Measurements from ENCODE around the gene C4orf36. TPM values are rescaled to one million over a fixed set of nuclear protein-coding genes. Genes with fewer than 3 reads are reported as not detected.
"Not testable (repeated sequence)": the region's sequence is repeated elsewhere in the genome, so short reads cannot be mapped to it uniquely, and the experiment has no call there.

The C4orf36 gene
- total RNA-seq, 6 experiments from 2014 or later: 0.66 TPM; not detected in 5

DNA sequence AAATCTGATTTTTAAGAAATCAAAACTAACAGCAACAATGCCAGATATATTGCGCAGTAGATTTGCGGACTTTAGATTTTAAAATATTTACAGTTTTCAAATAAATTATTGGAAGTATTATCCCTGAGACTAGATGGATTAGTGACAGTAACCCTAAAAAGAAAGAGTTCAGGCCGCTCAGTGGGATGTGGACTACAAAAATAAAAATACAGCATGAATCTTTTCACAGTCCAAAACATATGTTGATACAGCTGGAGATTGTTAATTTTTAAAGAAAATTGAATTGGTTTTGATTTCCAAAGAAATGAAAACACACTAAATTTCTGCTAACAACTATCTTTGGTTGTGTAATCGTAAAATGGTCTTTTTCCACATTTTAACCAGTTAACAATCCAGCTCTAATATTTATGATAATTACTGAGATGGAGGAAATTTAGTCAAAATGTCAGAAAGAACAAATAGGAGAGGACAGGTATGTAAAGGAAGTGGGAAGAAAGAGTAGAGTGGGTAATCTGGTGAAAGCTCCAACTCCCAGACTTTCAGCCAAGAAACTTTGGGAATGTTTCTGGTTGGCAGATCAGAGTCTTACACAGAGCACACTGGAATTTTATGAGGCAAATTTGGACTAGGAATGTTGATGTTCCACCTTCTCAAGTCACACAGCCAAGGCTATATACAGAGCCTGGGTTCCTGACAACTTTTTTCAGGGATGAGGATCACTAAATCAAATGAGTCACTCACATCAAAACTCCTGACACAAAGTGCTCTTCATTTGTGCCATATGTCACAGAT is 15.1 kb downstream of the C4orf36 start:
- Histone ChIP-seq H3K4me3 (no peak overlapping the region), H3K36me3 (no peaks in the 10 kb centered on the region), H3K4me1 (no peaks in the 10 kb centered on the region), H3K27me3 (no peaks in the 10 kb centered on the region), H3K27ac (no peak overlapping the region), H3K9me3 (peaks cover 0 to 7% (median 0%) of the 10 kb centered on the region in 4 donors)
- ATAC-seq (no peak), DNase-seq (no peak)
- TF ChIP-seq, protein P1, sequence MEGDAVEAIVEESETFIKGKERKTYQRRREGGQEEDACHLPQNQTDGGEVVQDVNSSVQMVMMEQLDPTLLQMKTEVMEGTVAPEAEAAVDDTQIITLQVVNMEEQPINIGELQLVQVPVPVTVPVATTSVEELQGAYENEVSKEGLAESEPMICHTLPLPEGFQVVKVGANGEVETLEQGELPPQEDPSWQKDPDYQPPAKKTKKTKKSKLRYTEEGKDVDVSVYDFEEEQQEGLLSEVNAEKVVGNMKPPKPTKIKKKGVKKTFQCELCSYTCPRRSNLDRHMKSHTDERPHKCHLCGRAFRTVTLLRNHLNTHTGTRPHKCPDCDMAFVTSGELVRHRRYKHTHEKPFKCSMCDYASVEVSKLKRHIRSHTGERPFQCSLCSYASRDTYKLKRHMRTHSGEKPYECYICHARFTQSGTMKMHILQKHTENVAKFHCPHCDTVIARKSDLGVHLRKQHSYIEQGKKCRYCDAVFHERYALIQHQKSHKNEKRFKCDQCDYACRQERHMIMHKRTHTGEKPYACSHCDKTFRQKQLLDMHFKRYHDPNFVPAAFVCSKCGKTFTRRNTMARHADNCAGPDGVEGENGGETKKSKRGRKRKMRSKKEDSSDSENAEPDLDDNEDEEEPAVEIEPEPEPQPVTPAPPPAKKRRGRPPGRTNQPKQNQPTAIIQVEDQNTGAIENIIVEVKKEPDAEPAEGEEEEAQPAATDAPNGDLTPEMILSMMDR (IDR thresholded peaks at IDR 0.05): no peak
- TF ChIP-seq POLR2A (IDR thresholded peaks at IDR 0.05): no peak
- intact Hi-C loops (cut with DNase I): no loop called here
- WGBS (ENCODE audit: insufficient coverage, low coverage, low lambda C conversion rate, missing lambda C conversion rate): 67% methylated on average over 4 of the region's 4 CpGs

DNA sequence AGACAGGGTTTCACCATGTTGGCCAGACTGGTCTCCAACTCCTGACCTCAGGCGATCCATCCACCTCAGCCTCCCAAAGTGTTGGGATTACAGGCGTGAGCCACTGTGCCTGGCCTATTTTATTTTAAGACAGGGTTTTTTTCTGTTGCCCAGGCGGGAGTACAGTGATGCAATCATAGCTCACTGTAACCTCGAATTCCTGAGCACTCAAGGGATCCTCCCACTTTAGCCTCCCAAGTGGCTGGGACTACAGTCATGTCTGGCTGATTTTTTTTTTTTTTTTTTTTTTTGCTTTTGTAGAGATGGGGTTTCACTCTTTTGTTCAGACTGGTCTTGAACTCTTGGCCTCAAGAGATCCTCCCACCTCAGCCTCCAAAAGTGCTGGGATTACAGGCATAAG is 16.8 kb downstream of the C4orf36 start:
- H3K4me1 ChIP-seq; ATAC-seq; H3K4me3 ChIP-seq; H3K27ac ChIP-seq; DNase-seq; intact Hi-C loops (cut with DNase I); H3K27me3 ChIP-seq; H3K36me3 ChIP-seq; H3K9me3 ChIP-seq: not testable (repeated sequence)
- 88% methylated on average over 4 of the region's 4 CpGs for WGBS (ENCODE audit: insufficient coverage, low coverage, low lambda C conversion rate, missing lambda C conversion rate)

DNA sequence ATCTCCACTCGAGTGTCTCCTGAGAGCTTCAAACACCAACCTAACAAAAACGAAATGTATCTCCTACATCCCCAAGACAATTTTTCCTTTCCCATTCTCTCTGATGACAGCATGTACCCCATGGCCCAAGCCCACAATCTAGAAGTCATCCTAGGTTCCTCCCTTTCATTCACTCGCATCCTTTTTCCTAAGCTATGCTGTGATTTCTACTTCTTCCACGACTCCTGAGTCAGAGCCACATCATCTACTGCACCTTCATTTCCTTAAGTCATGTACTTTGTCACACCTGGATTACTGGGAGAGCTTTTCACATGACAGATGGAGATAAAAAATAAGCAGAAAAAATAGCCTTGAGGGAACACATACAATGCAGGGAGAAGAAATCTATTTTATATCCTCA is 20.1 kb downstream of the C4orf36 start:
- no peak for ATAC-seq
- TF ChIP-seq POLR2A (IDR thresholded peaks at IDR 0.05): no peak
- TF ChIP-seq, protein P1 (IDR thresholded peaks at IDR 0.05): no peak

DNA sequence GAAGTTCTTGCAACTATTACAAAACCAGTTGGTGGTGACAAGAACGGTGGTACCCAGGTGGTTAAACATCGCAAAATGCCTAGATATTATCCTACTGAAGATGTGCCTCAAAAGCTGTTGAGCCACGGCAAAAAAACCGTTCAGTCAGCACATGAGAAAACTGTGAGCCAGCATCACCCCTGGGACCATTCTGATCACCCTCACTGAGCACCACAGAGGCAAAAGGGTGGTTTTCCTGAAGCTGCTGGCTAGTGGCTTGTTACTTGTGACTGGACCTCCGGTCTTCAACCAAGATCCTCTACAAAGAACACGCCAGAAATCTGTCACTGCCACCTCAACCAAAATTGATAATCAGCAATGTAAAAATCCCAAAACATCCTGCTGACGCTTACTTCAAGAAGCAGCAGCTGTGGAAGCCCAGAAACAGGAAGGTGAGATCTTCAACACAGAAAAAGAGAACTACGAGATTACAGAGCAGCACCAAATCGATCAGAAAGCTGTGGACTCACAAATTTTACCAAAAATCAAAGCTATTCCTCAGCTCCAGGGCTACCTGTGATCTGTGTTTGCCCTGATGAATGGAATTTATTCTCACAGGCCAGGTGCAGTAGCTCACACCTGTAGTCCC is 21.7 kb downstream of the C4orf36 start:
- no peaks in the 10 kb centered on the region for H3K36me3 ChIP-seq

More for the DNA sequence above, 20.1 kb downstream of the C4orf36 start:
- Histone ChIP-seq H3K27ac (no peak overlapping the region), H3K36me3 (no peaks in the 10 kb centered on the region), H3K4me3 (no peak overlapping the region), H3K27me3 (no peaks in the 10 kb centered on the region), H3K9me3 (no peaks in the 10 kb centered on the region), H3K4me1 (no peaks in the 10 kb centered on the region)
- intact Hi-C loops (cut with DNase I): no loop called here
- 68% methylated on average over 4 of the region's 4 CpGs for WGBS (ENCODE audit: insufficient coverage, low coverage, low lambda C conversion rate, missing lambda C conversion rate)
- DNase-seq: no peak

More for the DNA sequence above, 21.7 kb downstream of the C4orf36 start:
- TF ChIP-seq POLR2A (IDR thresholded peaks at IDR 0.05): no peak
- TF ChIP-seq, protein P1 (IDR thresholded peaks at IDR 0.05): no peak
- intact Hi-C loops (cut with DNase I): no loop called here
- no peak overlapping the region for H3K27ac ChIP-seq
- H3K4me3 ChIP-seq: no peak overlapping the region
- H3K9me3 ChIP-seq: no peaks in the 10 kb centered on the region
- H3K4me1 ChIP-seq: no peaks in the 10 kb centered on the region
- 45% methylated on average over 9 of the region's 9 CpGs for WGBS (ENCODE audit: insufficient coverage, low coverage, low lambda C conversion rate, missing lambda C conversion rate)
- ATAC-seq (no peak), DNase-seq (no peak)
- H3K27me3 ChIP-seq: no peaks in the 10 kb centered on the region

Measured in right lobe of liver (tissue), 6 donors.